ENCODE data around the gene ELOVL2. TPM values are rescaled to one million over a fixed set of nuclear protein-coding genes. Genes with fewer than 3 reads are reported as not detected.

Gene ELOVL2
- total RNA-seq, 2 donors from 2014 or later, result 0.86 to 1.6 TPM

- H3K4me3 ChIP-seq, result no peak overlapping the region
Observed at GRCh38 chr6:10939840-10940239, 104.3 kb downstream of the ELOVL2 start.

GRCh38 chr6:10933126-10933525 is 111.0 kb downstream of the ELOVL2 start:
- Histone ChIP-seq H3K27ac (no peak overlapping the region), H3K4me1 (no peaks in the 10 kb centered on the region), H3K4me3 (no peak overlapping the region), H3K9me3 (no peaks in the 10 kb centered on the region), H3K36me3 (no peaks in the 10 kb centered on the region), H3K27me3 (no peaks in the 10 kb centered on the region)
- no peak for TF ChIP-seq CTCF (IDR thresholded peaks at IDR 0.05)
- DNase-seq (ENCODE audit: low spot score), result no peak

More at GRCh38 chr6:10939840-10940239, 104.3 kb downstream of the ELOVL2 start:
- Histone ChIP-seq H3K4me1 (no peaks in the 10 kb centered on the region), H3K27me3 (no peaks in the 10 kb centered on the region), H3K9me3 (no peaks in the 10 kb centered on the region), H3K27ac (no peak overlapping the region), H3K36me3 (no peaks in the 10 kb centered on the region)
- no peak for DNase-seq (ENCODE audit: low spot score)
- TF ChIP-seq CTCF (IDR thresholded peaks at IDR 0.05), result no peak

Other genes starting within 250 kb of the ELOVL2 start
- under 1 TPM in 1 of 2 donors, not detected in 1; 0.16 TPM for gene MAK, start 205.8 kb downstream of the ELOVL2 start, total RNA-seq
- not detected for gene GCM2, start 162.3 kb downstream of the ELOVL2 start, total RNA-seq
- 1 to 10 TPM in 1 of 2 donors, under 1 TPM in 1; 0.20 to 1.1 TPM for gene SYCP2L, start 157.3 kb downstream of the ELOVL2 start, total RNA-seq
- 10 to 100 TPM in 1 of 2 donors, 1 to 10 TPM in 1; 9.0 to 11.3 TPM for gene SMIM13, start 49.5 kb upstream of the ELOVL2 start, total RNA-seq
- gene ERVFRD-1, start 67.4 kb upstream of the ELOVL2 start, total RNA-seq, result not detected
- 10 to 100 TPM; 47.3 to 56.2 TPM for gene NEDD9, start 188.4 kb upstream of the ELOVL2 start, total RNA-seq

Data from right atrium auricular region (tissue), 2 donors.